Dermis microvascular lymphatic vessel endothelial cell (primary cell): ENCODE data around the gene TUB. TPM values are rescaled to one million over a fixed set of nuclear protein-coding genes. Genes with fewer than 3 reads are reported as not detected.

Experiments used
- DNase-seq, 2 donors: peaks; one replicate each; pipeline versions ENCODE4 v3.0.0 to v3.0.0-alpha.2; 2010; ENCODE audit warnings: low read depth in 2 of 2
- total RNA-seq: library from RNA; depleted of rRNA; stranded (reverse); fragments of >200 nt; gene quantifications from 2 replicates; pipeline ENCODE4 v1.2.1, GENCODE V29; 2014

The TUB gene
- total RNA-seq, 1 donor from 2014 or later, result 0.51 TPM

DNA sequence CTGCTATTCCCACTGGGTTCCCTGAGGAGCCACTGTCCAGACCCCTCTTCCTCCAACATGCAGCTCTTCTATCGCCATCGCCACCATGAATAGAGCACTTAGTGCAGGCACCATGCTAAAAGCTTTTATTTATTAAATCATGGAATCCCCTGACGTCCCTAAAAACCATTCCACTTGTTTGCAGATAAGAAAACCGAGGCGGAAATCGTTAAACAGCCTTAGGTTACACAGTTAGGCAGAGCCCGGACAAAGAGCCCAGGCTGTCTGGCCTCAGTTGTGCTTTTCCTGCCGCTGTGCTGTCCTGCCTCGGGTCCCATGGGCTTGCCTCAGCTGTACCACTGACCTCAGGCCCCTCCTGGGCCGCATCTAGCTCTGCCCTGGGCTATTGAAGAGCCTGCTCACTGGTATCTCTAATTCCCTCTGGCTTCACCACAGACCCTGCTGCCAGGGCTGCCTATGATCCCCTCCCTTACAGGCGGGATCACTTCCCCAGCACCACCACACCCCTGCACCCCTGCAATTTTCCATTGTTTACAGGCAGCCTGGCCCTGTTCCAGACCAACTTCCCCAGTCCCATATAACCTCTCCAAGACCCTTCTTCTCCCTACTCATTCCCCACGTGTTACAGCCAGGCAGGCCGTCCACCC lies 13.0 kb upstream of the TUB start:
- DNase-seq, result no peak

GRCh38 chr11:8068605-8069221 lies 12.3 kb upstream of the TUB start:
- DNase-seq, result peak; percentile 56 to 75

GRCh38 chr11:8069771-8070170 lies 11.2 kb upstream of the TUB start:
- no peak for DNase-seq

- peak in 1 of 2 donors; percentile 49 for DNase-seq
These were observed 10.4 kb upstream of the TUB start for GRCh38 chr11:8070417-8071115.

- no peak for DNase-seq
These were observed 9.1 kb upstream of the TUB start for GRCh38 chr11:8071616-8072581.

DNA sequence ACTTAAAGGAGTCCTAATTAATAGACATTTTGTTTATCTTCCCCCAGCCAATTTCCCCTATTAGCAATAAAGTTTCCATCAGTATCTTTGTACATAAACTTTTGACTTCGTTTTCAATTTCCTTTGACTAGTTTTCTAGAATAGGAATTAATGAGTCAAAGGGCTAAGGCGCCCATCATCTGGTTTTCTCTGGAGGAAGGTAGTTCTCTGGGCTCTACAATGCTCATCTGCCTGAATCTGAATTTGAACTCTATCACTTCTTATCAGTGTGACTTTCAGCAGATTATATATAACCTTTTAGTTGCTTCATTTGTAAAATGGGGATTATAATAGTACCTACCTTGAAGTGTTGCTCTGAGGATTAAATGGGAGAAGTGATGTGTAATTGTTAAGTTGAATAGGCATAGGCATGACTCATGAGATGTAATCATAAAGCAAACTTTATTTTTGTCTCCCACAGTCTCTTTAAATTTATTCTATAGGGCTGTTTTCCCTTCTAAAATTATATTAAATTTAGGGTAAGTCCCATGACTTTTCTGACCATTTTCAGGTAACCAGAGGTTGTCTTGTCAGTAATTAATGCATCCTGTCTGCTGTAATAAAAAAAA lies 5.8 kb upstream of the TUB start:
- DNase-seq, result no peak

- no peak for DNase-seq
These were observed 1.8 kb upstream of the TUB start for GRCh38 chr11:8079111-8079675.

DNA sequence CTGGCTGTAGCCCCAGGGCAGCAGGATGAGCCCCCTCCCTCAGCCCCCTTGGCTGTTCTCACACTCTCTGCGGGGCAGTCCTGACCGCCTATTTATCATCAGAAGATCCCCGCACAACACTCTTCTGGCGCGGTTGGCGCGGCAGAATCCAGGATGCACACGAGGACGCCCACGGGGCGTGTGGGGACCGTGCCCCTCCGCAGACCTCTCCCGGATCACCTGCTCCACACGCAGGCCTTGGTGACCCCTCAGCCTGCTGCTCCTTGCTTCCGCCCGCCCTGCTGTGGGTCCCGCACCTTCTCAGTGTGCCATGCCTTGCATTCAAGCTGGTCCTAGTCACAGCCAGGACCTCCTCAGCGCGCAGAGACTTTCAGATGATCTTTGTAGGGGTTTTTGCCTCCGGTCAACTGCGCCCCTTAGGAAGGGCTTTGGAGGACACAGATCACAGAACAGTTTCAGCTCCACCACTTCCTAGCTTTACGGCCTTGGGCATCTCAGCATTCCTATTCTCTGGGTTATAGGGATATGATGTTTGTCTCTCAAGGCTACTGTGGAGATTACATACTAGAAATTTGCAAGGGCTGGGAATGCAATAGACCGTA lies 841 bp upstream of the TUB start:
- DNase-seq, result no peak

- DNase-seq, result no peak
These were observed 710 bp downstream of the TUB start for GRCh38 chr11:8081591-8082250.

DNA sequence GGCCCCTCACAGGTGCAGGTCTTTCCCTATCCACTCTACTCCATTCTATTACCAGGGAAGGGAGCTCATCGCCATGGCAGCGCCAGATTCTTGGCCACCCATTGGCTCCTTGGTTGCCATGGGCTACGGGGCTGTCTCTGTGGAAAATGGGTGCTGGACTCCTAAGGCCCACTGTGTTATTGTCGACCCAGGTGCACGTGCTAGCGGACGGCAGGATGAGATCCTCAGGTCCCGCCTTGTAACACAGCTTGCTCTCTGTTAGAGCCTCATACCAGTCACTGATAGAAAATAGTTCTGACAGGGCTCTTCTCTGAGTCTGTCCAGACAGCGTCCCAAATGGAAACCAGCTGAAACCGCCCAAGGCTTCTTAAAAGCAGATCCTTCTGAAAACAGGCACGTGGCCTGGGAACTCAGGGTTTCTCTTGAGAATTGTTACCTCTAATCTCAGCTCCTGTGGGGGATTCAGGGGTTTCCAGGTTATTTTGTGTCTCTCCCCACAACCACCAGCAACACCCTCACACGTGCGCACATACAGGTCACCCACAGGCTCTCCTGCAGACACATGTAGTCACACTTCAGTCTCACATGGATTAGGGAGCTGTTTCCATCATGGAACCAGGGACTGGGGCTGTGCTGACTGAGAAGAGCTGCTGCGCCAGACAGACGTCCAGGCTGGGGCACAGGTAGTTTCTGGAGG lies 1.5 kb downstream of the TUB start:
- DNase-seq, result no peak

DNA sequence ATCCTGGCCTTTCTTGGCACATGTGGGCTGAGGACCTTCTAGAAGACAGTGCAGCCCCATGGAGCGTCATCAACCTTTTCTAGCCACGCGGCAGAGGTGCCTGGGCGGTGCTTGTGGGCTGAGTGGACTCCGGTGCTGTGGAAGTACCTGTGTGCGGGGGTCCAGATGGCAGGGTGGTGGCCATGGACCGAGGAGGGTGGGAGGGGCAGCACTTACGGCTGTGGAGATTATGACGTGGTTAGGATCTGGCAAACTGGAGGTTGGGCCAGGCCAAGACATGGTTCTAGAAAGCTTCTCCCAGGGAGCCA lies 2.0 kb downstream of the TUB start:
- no peak for DNase-seq

DNA sequence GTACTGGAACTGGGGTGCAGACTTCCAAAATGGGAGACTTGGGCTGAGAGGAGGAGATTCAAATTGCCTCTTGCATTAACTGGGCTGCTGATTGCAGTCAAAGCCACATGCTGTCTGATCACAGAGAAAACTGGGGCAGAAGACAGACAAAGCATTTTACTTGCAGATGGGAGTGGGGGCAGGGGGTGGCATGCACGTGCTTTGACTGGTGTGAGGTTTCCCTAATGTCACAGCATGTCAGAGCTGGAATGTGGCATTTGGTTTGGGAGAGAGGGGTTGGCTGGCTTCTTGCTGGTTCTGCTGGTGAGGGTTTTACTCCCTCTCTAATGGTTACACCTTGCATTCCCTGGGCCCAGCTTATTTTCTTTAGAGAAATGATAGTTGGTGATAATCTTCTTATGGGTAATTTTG lies 2.9 kb downstream of the TUB start:
- DNase-seq, result no peak

- no peak for DNase-seq
These were observed 3.3 kb downstream of the TUB start for GRCh38 chr11:8084352-8084751.

- no peak for DNase-seq
These were observed 4.1 kb downstream of the TUB start for GRCh38 chr11:8085011-8085645.

DNA sequence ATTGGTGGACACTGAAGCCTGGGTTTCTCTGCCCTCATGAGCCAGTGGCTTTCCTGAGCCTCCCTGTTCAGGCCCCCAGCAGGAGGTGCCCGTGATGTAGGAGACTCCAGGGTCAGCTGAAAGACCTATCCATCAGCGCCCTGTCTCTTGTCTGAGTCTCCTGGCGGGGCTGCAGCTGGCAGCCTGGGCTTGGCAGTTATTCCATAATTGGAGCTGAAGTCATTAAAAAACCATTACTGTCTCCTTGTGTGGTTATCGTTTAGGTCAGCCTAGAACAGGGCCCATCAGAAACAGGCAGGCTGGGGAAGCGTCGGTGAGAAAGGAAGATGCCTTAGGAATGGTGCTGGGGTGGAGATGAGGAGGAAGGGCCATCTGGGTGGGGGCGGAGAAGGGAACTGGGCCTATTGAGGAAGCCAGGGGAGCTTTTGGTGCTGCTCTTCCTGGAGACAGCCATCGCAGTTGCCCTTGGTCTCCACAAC lies 5.0 kb downstream of the TUB start:
- no peak for DNase-seq

- DNase-seq, result no peak
These were observed 5.6 kb downstream of the TUB start for GRCh38 chr11:8086571-8086970.

GRCh38 chr11:8087185-8087584 lies 6.2 kb downstream of the TUB start:
- peak in 1 of 2 donors; percentile 8 for DNase-seq

- DNase-seq, result no peak
These were observed 6.7 kb downstream of the TUB start for GRCh38 chr11:8087756-8088155.
